ENCODE measurements around the gene SLU7. TPM values are rescaled to one million over a fixed set of nuclear protein-coding genes. Genes with fewer than 3 reads are reported as not detected.
A peak's percentile ranks its signal among the peaks of the same experiment; 100 is the strongest.

The SLU7 gene
- total RNA-seq, 1 donor from 2014 or later: 41.2 TPM

DNA sequence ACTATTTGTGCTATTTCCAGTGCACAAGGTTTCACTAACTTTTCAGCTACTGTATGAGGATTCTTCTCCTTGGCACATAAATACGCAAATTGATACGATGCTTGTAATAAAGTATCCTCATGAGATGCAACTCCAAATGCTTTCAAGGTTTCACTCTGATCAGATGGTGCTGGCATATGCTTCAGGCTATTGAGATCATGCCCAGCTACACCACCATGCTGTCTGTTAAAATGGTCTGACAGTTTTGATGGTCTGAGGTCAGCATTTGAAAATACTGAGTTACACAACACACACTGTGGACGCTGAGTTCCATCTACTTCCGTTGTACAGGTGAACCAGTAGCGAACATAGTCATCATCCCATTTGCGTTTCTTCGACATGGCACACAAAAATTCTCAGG is 23.8 kb downstream of the SLU7 start:
- DNase-seq (ENCODE audit: low read depth): no peak
- TF ChIP-seq, protein P1, sequence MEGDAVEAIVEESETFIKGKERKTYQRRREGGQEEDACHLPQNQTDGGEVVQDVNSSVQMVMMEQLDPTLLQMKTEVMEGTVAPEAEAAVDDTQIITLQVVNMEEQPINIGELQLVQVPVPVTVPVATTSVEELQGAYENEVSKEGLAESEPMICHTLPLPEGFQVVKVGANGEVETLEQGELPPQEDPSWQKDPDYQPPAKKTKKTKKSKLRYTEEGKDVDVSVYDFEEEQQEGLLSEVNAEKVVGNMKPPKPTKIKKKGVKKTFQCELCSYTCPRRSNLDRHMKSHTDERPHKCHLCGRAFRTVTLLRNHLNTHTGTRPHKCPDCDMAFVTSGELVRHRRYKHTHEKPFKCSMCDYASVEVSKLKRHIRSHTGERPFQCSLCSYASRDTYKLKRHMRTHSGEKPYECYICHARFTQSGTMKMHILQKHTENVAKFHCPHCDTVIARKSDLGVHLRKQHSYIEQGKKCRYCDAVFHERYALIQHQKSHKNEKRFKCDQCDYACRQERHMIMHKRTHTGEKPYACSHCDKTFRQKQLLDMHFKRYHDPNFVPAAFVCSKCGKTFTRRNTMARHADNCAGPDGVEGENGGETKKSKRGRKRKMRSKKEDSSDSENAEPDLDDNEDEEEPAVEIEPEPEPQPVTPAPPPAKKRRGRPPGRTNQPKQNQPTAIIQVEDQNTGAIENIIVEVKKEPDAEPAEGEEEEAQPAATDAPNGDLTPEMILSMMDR (IDR thresholded peaks at IDR 0.05; ENCODE audit: insufficient read depth, low read length, poor library complexity, severe bottlenecking): no peak
- Histone ChIP-seq H3K27me3 (ENCODE audit: control insufficient read depth, insufficient read depth, low read length) (no peaks in the 10 kb centered on the region), H3K4me3 (ENCODE audit: low read depth, low read length) (no peak overlapping the region), H3K36me3 (ENCODE audit: control insufficient read depth, insufficient read depth, low read length) (no peaks in the 10 kb centered on the region)

DNA sequence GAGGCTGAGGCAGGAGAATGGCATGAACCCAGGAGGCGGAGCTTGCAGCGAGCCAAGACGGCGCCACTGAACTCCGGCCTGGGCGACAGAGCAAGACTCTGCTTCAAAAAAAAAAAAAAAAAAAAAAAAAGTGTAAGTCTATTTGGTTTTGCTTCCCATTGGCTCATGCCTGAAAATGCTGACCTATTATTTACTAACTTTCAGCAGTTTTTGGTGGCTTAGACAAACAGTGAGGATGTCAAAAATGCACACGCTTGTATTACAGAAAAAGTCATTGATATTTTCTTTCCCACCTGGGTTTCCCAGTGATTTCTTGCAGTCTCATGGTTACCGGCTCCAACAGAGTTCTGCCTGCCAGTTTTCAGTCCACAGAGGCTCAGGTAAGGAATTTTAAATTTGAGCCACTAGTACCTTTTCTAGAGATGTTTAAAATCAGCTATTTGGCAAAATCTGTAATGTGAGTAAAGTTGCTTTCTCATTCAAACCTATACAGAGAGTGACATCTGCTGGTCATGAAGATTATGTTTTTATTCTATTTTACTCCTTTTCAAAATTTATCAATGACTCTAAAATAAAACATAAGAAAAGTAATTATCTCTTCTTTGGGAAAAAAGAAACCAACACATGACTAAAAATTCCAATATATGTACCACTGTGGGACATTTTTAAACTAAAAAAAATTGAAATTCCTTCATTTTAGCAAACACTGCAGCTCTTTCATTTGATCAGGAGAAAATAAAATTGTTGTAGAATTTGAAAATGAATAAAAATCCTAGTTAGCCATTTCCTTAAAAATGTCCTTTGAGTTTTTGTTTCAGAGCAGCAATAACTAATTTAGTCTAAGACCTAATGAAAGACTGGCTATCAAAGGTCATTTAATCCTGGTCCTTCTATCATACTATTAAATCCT is 27.8 kb downstream of the SLU7 start:
- H3K4me3 ChIP-seq (ENCODE audit: low read depth, low read length): no peak overlapping the region
- no peaks in the 10 kb centered on the region for H3K36me3 ChIP-seq (ENCODE audit: control insufficient read depth, insufficient read depth, low read length)
- DNase-seq (ENCODE audit: low read depth): no peak
- TF ChIP-seq, protein P1 (IDR thresholded peaks at IDR 0.05; ENCODE audit: insufficient read depth, low read length, poor library complexity, severe bottlenecking): peak; percentile 15
- no peaks in the 10 kb centered on the region for H3K27me3 ChIP-seq (ENCODE audit: control insufficient read depth, insufficient read depth, low read length)

GRCh38 chr5:160387445-160387844 is 31.4 kb downstream of the SLU7 start:
- H3K27me3 ChIP-seq (ENCODE audit: control insufficient read depth, insufficient read depth, low read length): no peaks in the 10 kb centered on the region
- TF ChIP-seq, protein P1 (IDR thresholded peaks at IDR 0.05; ENCODE audit: insufficient read depth, low read length, poor library complexity, severe bottlenecking): no peak
- no peaks in the 10 kb centered on the region for H3K36me3 ChIP-seq (ENCODE audit: control insufficient read depth, insufficient read depth, low read length)
- no peak overlapping the region for H3K4me3 ChIP-seq (ENCODE audit: low read depth, low read length)
- no peak for DNase-seq (ENCODE audit: low read depth)

DNA sequence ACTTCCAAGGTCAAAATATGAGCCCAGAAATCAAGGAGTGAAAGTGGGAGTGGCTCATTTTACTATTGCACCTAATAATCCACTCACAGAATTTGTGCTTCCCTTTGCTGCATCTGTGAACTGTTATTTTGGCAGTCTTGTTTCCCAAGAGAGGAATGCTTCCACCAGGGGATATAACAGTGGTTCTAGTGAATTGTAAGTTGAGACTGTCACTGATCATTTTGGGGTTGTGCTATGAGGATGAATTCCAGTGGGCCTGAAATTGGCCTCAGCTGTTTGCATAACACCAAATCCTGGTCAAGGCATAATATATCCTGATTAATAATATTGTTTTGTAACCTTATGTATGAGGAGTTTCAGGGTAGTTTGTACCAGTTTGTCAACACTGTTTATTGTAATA is 33.4 kb downstream of the SLU7 start:
- Histone ChIP-seq H3K27me3 (ENCODE audit: control insufficient read depth, insufficient read depth, low read length) (no peaks in the 10 kb centered on the region), H3K36me3 (ENCODE audit: control insufficient read depth, insufficient read depth, low read length) (no peaks in the 10 kb centered on the region), H3K4me3 (ENCODE audit: low read depth, low read length) (no peak overlapping the region)
- TF ChIP-seq, protein P1 (IDR thresholded peaks at IDR 0.05; ENCODE audit: insufficient read depth, low read length, poor library complexity, severe bottlenecking): no peak
- no peak for DNase-seq (ENCODE audit: low read depth)

DNA sequence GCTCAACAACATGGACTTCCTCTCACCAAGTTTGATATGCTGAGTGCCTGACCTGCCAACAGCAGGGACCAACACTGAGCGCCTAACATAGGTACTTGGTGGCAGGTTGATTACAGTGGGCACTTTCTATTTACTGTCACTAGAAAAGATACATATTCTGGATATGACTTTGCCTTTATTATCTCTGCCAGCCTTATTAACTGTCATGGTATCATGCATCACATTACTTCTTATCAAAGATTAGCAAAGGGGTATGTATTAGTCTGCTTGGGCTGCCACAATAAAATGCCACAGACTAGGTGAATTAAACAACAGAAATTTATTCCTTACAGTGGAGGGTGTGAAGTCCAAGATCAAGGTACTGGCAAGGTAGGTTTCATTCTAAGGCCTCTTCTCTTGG is 34.2 kb downstream of the SLU7 start:
- no peak for DNase-seq (ENCODE audit: low read depth)
- no peaks in the 10 kb centered on the region for H3K36me3 ChIP-seq (ENCODE audit: control insufficient read depth, insufficient read depth, low read length)
- TF ChIP-seq, protein P1 (IDR thresholded peaks at IDR 0.05; ENCODE audit: insufficient read depth, low read length, poor library complexity, severe bottlenecking): no peak
- no peaks in the 10 kb centered on the region for H3K27me3 ChIP-seq (ENCODE audit: control insufficient read depth, insufficient read depth, low read length)
- no peak overlapping the region for H3K4me3 ChIP-seq (ENCODE audit: low read depth, low read length)

Data from kidney epithelial cell (primary cell).